ENCODE results near the gene RCN2. TPM values are rescaled to one million over a fixed set of nuclear protein-coding genes. Genes with fewer than 3 reads are reported as not detected.

RCN2 gene
- total RNA-seq, 1 experiment from 2014 or later: 93.4 TPM

DNA sequence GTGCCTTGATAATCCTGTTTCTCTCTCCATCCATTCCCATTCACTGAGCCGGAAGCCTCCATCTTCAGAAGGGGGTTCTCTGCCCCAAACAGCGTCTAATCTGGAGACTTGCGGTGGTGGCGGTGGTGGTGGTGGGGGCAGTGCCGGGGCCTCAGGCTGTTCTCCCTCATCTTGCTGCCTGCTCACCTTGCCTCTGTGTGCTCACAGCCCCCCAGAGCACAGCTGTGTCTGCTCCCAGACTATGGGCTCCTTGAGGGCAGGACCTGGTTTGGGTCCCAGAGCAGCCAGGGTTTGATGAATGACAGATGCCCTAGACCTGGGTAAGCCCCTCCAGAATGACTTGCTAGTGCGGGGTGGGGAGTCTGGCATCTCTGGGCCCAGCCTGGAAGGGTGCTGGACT lies 62.9 kb downstream of the RCN2 start:
- H3K27me3 Mint-ChIP-seq (ENCODE audit: unreplicated experiment): peaks cover 38% of the 10 kb centered on the region
- no TSS peak for BruUV-seq (replicated peaks)
- no peaks in the 10 kb centered on the region for H3K36me3 Mint-ChIP-seq (ENCODE audit: insufficient read depth, unreplicated experiment)
- DNase-seq: no peak
- TF ChIP-seq, protein P1, sequence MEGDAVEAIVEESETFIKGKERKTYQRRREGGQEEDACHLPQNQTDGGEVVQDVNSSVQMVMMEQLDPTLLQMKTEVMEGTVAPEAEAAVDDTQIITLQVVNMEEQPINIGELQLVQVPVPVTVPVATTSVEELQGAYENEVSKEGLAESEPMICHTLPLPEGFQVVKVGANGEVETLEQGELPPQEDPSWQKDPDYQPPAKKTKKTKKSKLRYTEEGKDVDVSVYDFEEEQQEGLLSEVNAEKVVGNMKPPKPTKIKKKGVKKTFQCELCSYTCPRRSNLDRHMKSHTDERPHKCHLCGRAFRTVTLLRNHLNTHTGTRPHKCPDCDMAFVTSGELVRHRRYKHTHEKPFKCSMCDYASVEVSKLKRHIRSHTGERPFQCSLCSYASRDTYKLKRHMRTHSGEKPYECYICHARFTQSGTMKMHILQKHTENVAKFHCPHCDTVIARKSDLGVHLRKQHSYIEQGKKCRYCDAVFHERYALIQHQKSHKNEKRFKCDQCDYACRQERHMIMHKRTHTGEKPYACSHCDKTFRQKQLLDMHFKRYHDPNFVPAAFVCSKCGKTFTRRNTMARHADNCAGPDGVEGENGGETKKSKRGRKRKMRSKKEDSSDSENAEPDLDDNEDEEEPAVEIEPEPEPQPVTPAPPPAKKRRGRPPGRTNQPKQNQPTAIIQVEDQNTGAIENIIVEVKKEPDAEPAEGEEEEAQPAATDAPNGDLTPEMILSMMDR (IDR thresholded peaks at IDR 0.05; ENCODE audit: unreplicated experiment): no peak
- H3K9me3 Mint-ChIP-seq (ENCODE audit: low read depth, unreplicated experiment): no peaks in the 10 kb centered on the region
- CTCF ChIA-PET: interaction anchor here (0.5 to 1.2 kb wide), 3 partner anchors 11 to 753 kb away, joined by 3 to 6 read pairs (median 3); no protein-coding TSS in a partner anchor
- intact Hi-C loops (cut with micrococcal nuclease; ENCODE audit: unreplicated experiment): no loop called here
- no peak overlapping the region for H3K4me3 Mint-ChIP-seq (ENCODE audit: low read depth, unreplicated experiment)
- peaks cover 17% of the 10 kb centered on the region for H3K4me1 Mint-ChIP-seq (ENCODE audit: low read depth, unreplicated experiment)
- no peak overlapping the region for H3K27ac Mint-ChIP-seq (ENCODE audit: unreplicated experiment)

DNA sequence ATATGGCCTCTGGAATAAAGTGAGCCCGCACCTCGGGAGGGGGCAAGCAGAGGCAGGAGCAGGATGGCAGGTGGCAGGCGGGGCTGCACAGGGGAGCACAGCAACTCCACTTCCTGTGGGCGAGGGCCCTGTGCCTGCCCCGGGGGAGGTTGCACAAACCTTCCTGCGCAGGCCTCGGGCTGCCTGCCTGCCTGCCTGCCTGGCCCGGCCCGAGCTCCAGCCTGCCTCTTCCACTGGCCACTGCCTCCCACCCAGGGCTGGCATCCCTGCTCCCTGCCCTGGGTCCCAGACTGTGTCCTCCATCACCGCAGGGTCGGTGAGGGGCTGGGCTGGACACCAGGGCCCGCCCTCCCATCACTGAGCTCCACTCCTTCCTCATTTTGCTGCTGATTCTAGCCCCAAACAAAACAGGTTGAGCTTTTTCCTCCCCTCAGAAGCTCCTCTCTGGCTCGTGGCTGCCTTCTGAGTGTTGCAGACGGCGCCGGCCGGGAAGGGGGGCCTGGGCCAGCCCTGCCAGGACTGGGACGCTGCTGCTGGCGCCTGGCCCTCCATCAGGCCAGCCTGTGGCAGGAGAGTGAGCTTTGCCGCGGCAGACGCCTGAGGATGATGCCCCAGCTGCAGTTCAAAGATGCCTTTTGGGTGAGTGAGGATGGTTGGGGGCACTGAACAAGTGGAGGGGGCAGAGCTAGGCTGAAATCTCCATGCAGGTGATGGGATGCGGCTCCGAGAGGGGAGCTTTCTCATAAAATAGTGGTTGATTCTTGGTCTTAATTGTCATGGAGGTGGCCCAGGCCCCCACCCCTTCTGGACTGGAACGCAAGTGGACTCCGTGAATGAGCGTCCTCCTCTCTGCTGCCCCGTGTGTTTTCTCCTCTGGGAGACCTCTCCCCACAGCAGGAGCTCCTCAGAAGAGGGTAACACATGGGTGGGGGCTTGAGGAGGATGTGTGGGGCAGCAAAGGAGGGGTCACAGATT lies 63.7 kb downstream of the RCN2 start, which contains the start of gene PSTPIP1:
Gene PSTPIP1, plus strand, starts transcription at position 156 of the 975 bp plus-strand sequence. Its CDS starts 448 bp downstream, at position 604.
- DNase-seq: no peak
- BruUV-seq (replicated peaks): no TSS peak
- no peaks in the 10 kb centered on the region for H3K36me3 Mint-ChIP-seq (ENCODE audit: insufficient read depth, unreplicated experiment)
- peaks cover 17% of the 10 kb centered on the region for H3K4me1 Mint-ChIP-seq (ENCODE audit: low read depth, unreplicated experiment)
- H3K27me3 Mint-ChIP-seq (ENCODE audit: unreplicated experiment): peaks cover 31% of the 10 kb centered on the region
- CTCF ChIA-PET: no interaction called here
- H3K9me3 Mint-ChIP-seq (ENCODE audit: low read depth, unreplicated experiment): no peaks in the 10 kb centered on the region
- TF ChIP-seq, protein P1 (IDR thresholded peaks at IDR 0.05; ENCODE audit: unreplicated experiment): no peak
- H3K27ac Mint-ChIP-seq (ENCODE audit: unreplicated experiment): no peak within 1 kb of the TSS
- intact Hi-C loops (cut with micrococcal nuclease; ENCODE audit: unreplicated experiment): no loop called here
- no peak within 1 kb of the TSS for H3K4me3 Mint-ChIP-seq (ENCODE audit: low read depth, unreplicated experiment)

DNA sequence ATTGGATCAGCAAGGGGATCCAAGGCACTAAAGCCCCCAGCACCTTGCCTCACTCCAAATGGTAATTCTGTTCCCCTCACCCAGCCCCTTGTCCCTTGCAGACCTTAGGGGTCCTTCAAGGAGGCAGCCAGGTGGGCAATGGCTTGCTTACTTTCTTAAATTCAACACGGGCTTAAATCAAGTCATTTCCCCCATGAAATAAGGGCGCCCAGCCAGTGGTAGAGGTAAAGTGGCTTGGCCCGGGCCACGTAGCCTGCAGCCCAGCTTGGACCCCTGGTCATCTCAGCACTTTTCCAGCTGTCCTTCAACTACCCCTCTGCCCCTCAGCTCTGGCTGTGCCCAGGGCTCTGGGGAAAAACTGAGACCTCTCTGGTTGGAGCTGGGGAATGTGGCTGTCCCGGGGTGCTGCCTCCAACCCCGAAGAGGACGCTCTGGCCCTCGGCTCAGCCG lies 64.6 kb downstream of the RCN2 start:
- no peak overlapping the region for H3K27ac Mint-ChIP-seq (ENCODE audit: unreplicated experiment)
- no peak overlapping the region for H3K4me3 Mint-ChIP-seq (ENCODE audit: low read depth, unreplicated experiment)
- H3K36me3 Mint-ChIP-seq (ENCODE audit: insufficient read depth, unreplicated experiment): no peaks in the 10 kb centered on the region
- no peak for DNase-seq
- H3K9me3 Mint-ChIP-seq (ENCODE audit: low read depth, unreplicated experiment): no peaks in the 10 kb centered on the region
- TF ChIP-seq, protein P1 (IDR thresholded peaks at IDR 0.05; ENCODE audit: unreplicated experiment): no peak
- intact Hi-C loops (cut with micrococcal nuclease; ENCODE audit: unreplicated experiment): no loop called here
- CTCF ChIA-PET: interaction anchor here (0.6 kb wide), 1 partner anchor 1387 kb away, joined by 3 read pairs; no protein-coding TSS in a partner anchor
- H3K27me3 Mint-ChIP-seq (ENCODE audit: unreplicated experiment): peaks cover 25% of the 10 kb centered on the region
- H3K4me1 Mint-ChIP-seq (ENCODE audit: low read depth, unreplicated experiment): peaks cover 17% of the 10 kb centered on the region
- BruUV-seq (replicated peaks): no TSS peak

DNA sequence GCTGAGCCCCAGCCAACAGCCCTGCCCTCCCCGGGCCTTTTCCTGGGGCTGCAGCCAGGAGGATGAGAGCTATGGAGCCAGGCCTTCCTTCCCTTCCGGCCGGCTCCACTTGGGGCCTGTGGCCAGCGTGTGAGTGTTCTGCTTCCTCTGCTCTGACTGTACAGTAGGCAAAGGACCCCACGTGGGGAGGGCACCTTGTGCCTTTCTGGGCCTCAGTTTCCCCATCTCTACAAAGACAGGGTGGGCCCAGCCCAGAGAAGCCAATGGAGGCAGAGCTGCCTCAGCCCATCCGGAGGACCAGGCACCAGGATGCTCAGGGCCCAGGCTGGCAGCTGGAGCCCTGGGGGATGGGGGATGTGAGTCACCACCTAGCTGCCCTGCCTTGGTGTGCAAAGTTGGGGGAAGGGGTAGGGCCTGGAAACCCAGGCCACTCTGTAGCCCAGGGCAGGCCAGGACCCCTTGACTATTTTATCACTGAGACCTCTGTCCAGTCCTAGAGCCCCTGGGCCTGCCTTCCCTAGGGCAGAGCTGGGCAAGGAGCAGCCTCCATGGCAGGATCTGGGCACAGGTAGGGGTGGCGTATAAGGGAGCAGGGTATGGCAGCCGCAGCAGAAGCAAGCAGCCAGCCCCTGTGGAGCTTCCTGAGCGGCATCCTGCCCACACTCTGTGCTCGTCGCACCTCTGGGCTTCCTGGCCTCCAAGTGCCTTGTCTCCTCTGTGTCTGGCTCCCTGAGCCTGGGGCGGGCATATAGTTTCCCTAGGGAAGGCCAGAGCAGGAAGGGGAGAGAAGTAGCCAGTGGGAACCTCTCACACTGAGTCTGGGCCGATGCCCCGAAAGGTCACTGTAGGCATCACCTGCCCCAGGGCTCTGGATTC lies 65.2 kb downstream of the RCN2 start:
- Mint-ChIP-seq H3K27me3 (ENCODE audit: unreplicated experiment) (peaks cover 27% of the 10 kb centered on the region), H3K4me1 (ENCODE audit: low read depth, unreplicated experiment) (peaks cover 17% of the 10 kb centered on the region), H3K27ac (ENCODE audit: unreplicated experiment) (no peak overlapping the region), H3K36me3 (ENCODE audit: insufficient read depth, unreplicated experiment) (no peaks in the 10 kb centered on the region), H3K9me3 (ENCODE audit: low read depth, unreplicated experiment) (no peaks in the 10 kb centered on the region), H3K4me3 (ENCODE audit: low read depth, unreplicated experiment) (no peak overlapping the region)
- intact Hi-C loops (cut with micrococcal nuclease; ENCODE audit: unreplicated experiment): no loop called here
- CTCF ChIA-PET: interaction anchor here (0.6 kb wide), 1 partner anchor 1388 kb away, joined by 3 read pairs; no protein-coding TSS in a partner anchor
- no TSS peak for BruUV-seq (replicated peaks)
- DNase-seq: peak; percentile 35
- TF ChIP-seq, protein P1 (IDR thresholded peaks at IDR 0.05; ENCODE audit: unreplicated experiment): no peak
